Measurements from ENCODE around the gene NRCAM.

Gene NRCAM

DNA sequence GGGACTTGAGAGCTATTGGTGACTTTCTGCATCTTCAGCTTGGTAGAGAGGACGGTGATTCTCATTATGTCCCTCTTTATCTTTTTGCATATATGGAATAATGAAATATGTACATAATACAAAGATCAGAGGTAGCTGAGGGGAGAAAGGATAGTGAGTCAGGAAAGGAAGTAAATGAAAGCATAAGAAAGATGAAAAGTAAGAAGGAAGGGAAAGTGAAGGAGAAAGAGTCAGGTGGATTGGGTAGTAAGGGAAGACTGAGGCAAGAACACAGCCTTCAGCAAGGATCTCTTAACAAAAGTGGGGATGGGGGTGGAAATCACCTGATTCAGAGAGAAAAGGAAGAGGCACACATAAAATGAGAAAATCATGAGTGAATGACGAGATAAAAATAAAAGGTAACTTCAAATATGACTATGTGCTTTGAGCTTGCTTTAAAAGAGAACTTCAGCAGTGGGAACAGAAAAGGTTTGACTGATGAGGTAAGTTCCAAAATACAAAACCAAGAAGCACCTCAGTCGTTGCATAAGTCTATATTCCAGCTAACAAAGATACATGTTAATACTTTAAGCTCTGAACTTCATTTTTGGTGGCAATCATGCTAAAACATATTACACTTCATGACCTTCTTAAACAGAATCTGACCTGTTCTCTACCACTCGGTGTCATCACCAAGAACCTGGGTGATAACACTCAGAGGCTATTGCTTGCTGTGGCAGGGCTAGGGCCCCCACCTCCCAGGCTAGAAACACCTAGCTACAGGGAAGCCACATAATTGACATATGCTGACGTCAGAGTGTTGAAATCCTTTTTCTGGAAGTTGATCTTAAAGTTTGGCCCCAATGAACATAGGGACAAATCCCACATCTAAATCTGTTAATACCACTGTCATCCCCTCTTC lies 32.9 kb downstream of the NRCAM start:
- no peak for DNase-seq

DNA sequence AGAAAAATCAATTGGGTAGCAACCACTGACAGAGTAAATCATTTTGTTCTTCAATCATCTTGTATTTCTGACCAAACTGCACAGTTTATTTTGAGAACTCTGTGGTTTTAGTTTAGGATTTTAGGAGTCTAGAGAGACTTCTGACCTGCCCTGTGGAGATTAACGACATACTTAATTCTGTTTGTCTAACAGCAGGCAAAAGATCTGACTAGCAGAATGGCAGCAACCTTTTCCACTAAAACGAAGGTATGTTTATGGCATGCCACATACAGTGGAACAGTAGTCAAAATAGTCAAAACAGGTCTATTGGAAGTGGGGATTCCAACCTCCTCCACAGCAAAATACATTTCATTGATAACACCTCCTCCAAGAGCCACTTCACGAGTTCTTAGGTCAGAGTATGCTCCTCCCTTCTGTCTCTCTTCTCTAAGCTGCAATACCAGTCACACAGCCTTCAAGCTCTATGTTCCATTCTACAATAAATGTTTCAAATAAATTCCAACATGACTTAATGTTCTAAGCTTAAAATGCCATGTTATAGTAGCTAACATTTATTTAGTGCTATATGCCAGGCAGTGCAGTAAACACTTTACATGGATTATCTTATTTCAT lies 34.4 kb downstream of the NRCAM start:
- no peak for DNase-seq

DNA sequence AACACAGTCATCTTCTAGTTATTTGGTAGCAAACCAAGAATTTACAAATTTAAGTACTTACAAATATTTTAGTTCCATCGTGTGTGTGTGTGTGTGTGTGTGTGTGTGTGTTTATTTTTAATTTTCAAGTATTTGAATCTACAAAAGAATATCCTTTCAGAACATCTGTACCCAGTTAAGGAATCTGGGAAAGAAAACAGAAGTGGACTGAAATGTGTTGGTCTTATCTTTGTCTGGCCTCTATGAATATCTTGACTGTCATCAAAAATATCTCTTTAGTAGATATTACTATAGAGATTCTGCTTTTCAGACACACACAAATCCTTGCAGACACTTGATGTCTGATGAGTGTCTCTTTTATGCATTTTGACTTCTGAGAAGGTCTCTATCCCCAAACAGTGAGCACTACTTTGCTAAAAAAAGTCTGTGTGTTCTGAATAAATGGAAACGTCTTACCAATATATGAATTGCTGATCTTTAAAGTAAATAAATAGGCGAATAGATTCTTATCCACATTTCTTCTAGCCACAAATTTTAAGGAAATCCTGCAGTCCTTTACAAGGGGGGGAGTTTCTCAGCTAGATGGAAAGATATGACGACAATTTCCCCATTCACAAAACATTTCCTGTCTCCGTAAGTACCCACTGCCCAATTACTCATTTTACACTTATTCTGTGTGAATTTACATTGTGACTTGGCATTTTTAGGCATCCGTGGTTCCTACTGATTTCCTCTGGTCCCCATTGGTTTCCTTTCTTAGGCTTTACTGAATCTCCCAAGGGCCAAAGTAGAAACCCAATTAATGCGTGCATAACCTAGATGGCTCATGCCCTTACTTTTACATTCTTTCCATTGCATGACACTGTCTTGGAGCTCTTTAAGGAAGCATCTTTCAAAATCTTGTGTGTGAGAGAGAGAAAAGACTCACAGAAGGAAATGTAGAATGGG lies 36.0 kb downstream of the NRCAM start:
- no peak for DNase-seq

DNA sequence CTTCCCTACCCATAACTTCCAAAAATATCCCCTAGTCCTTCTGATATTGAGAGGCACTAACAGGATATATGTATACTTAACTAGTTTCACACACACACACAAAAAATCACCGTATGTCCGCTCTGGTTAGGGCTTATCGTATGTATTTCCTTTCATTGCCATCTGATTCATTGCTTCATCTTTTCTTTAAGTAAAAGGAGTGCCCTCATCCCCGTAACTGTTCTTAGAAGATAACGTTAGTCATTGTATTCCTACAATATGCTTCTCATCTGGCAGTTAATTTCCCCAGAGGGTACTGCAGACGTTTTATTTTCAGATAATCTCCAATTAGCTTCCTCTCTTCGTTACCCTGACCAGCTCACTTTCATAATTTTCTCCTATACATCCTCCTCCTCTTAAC lies 37.3 kb downstream of the NRCAM start:
- DNase-seq: no peak

DNA sequence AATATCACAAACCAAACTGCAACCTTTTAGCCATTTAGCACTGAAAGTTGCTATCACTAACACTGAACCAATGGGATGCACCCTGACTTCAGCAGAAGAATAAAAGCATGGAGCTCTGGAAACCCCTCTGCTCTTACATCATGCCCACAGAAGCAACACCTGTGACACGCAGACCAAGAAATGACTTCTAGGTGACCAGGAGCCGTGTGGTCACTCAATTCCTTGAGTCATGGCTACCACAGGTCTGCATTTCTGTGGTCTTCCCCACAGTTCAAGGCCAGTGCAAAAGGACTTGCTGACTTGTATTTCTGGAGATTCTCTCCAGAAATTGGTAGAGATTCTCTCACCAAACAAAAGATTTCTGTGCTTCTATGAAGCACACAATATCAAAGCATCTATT lies 38.3 kb downstream of the NRCAM start:
- no peak for DNase-seq

DNA sequence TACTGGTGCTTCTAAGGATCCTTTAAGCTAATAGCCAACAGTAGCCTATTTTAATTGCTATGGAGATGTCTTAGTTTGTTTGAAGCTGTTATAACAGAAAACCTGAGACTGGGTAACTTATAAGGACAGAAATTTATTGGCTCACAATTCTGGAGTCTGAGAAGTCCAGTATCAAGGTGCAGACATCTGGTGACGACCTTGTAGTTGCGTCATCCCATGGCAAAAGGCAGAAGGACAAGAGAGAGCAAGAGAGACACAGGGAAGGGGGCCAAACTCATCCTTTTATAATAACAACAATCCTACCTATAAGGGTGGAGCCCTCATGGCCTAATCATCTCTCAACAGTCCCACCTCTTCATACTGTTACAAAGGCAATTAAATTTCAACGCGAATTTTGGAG lies 39.1 kb downstream of the NRCAM start:
- DNase-seq: no peak

DNA sequence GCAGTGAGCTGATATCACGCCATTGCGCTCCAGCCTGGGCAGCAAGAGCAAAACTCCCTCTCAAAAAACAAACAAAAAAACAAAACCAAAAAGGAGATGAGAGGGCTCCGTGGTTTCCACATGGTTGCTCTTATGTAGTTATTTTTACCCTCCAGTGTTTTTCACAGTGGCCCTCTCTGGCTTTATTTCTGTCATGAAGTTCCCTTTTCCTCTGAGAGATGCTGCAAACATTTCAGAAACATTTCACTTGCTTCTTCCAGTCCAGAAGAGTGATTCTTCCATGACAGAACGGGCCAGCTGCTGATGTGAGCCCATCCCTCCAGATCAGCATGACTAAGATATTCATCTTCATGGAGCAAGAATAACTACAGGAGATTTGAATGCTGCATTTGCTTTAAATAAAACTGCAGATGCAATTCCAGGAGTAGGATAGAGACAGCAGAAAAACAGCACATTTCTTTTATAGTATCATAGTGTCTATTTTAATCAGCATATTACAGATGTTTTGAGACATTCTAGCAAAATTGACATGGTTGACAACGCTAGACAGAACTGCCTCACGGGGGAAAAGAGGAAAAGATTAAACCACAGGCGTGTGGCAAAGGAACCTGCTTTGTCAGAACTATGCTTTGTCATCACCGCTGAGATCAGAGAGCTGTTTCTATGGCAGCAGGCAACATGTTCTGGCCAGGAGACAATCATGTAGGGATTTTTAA lies 40.3 kb downstream of the NRCAM start:
- DNase-seq: peak; percentile 5 to 43

DNA sequence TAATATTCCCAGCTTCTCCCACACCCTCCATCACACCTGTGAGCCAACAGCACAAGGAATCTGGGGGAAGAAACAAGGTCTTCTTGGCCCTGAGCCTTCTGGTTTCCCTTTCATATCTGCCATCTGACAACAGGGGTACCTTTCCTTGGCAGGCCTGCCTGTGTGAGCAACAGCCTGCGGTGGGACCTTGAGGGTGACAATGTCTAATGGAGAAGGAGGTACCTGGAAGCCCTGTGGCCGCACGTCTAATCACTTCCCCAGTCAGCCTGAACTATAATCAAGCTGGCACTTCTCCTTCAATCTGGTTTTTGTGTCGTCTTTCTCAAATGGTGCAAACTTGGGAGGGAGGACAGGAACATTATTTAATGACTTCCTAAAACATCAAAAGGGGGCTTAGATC lies 41.2 kb downstream of the NRCAM start:
- DNase-seq: no peak

DNA sequence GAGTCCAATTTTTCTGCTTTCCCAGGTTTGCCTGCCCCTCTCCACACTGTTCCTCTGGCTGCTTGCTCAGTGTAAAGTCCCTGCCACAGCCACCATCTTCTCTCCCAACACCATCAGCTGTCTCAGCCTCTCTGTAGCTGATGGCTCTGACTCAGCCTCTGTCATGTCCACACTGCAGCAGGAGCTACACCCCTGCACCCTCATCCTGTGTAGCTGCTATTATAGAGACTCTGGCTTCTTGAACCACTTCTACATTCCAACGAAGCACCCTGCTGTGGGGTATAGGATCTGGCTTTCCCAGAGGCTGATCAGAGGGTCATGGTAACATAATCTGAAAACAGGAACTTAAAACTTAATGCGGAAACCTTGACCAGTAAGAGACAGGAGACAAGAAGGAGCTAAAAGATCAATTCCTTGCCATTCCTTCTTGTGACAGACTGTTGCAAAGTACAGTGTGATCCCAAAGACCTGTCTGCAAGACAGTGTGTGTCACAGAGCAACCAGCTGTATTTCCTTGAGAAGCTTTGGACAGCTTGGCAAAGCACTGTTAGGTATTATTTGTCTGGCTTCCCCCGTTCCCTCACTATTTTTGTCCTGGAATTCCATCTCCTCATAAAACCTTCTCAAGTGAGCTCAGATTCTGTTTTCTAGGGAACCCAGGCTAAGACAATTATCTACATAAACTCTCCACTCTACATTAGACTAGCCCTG lies 42.3 kb downstream of the NRCAM start:
- DNase-seq: no peak

DNA sequence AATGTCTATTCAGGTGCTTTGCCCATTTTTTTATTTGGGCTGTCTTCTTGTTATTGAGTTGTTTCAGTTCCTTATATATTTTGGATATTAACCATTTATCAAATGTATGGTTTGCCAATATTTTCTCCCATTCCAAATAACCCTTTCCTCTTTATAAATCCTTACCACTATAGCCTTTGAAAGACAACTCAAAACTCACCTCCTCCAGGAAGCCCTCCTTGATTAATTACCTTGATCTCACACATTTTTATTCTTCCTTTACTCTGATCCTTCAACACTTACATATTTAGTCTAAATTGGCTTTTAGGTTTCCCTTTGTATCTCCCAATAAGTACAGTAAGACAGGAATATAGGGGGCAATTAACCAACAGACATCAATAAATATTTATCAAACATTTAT lies 42.9 kb downstream of the NRCAM start:
- no peak for DNase-seq

DNA sequence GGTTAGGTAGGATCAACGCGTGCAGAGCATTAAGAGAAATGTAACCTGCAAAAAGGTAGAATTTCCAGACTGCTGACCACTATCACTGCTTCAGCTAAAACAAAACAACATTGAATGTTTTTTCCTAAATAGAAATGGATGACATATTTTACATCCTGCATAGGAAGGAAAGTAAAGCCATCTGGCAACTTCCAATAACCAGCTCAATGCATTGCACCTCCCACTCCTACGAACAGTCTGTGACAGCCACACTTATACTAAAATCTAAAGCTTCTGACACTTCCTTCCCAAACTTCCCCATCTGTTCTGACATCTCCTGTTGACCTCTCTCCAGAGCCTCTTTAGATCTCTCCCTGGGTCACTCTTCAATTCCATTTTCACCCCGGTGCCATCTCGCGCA lies 47.1 kb downstream of the NRCAM start:
- no peak for DNase-seq

DNA sequence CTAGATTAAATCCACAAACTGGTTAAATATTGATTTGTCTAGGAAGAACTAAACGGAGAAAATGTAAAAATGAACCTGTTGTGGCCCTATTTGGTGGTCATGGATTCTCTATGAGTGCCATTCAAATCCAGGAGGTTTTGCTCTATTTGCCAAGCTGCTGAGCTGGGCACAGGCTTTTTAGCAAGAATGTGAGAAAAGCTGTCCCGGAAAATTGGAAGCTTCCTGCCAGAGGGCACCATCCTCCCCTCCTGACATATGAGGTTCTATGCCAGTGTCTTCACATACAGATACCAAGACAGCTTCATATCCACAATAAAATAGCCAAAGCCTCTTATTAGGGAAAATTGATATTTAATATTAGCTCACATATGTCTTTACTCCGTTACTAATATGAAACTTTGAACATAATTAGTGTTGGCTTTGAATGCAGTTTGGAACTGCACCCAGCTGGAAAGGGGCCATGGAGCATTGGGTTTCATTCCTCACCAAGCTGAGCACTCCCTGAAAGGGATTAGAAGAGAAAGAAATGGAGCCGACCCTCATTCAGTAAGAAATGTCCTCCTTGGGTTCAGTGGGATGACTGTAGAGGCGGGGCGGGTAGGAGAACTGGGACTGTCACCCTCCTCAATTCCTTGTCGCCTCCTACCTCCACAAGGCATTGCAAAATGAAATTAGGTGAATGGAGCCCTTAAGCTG lies 47.8 kb downstream of the NRCAM start:
- no peak for DNase-seq

DNA sequence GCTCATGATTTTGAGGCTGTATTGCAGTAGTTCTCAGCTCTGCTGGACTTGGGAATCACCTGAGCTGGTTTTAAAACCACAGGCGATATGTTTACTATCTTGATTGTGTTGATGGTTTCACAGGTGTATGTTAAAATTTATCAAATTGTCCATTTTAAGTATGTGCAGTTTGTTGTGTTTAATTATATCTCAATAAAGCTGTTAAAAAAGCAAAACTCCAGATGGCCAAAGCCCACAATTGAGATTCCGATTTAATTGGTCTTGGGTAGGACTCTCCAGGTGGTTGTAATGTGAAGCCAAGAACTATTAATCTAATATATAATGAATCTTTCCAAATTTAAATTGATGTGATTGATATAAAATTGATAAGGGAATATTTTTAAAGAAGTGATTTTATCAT lies 48.6 kb downstream of the NRCAM start:
- DNase-seq: no peak

DNA sequence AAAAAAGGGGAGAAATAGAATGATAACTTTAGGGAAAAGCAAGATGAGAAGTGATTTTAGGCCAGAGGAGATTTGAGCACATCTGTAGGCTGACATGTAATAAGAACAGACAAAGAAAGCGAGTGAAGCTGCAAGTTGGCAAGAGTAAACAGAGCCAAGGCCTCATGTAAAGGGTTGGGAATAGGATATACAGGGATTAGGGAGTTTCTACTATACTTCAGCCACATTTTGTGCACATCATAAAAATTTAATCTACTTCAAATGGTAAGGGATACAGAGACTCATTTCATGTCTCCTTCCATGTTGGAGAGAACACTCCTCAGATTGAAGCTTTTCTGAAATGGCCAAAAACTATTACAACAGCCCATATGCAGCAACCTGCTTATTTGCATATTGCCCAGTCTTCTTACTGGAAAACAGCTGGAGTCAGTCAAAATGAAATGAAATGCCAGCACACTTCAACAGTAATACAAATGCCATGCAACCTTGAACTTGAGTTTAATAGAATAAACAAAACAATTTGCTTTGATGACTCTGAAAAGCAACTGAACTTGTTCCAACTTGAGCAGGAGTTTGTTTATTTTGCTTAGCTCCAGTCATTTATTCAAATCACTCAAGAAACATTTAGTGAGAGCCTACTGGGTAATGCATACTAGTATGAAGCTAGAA lies 49.9 kb downstream of the NRCAM start:
- DNase-seq: no peak

DNA sequence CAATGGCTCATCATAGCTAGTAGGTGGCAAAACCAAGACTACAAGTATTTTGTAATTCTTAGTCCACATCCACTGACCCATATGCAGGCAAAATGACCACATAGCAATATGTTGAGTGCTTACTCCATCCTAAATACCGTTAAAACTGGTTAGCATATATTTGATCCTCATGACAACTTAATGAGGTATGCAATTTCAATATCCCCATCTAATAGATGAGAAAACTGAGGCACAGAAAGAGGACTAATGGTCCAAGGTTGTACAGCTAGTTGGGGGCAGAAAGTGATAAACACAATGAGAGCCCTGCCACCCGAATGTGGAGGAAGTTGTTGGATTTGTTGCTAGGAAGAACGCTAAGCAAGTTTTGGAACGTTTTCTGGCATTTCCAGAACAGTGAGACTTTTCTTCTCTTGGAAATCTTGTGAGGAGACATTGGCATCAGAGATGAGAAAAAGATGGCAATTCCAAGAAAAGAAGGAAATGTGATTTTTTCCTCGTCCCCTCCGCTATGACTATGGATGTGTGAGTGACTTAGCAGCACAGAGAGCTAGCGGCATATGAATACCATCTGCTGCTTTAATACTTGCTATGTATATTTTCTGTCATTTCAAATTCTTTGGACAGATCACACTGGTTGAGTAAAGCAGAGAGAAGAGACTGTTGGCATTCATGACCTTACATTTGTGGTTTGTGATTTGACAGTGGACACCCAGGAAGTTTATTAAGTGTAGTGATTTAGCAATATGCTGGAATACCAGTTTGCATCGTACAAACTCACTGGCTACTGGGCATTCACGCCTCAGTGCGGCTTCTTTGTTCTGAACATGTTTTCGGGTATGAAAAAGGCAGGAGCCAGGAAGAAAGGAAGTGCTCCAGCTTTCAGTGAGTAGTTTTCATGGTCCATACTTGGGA lies 51.5 kb downstream of the NRCAM start:
- no peak for DNase-seq

DNA sequence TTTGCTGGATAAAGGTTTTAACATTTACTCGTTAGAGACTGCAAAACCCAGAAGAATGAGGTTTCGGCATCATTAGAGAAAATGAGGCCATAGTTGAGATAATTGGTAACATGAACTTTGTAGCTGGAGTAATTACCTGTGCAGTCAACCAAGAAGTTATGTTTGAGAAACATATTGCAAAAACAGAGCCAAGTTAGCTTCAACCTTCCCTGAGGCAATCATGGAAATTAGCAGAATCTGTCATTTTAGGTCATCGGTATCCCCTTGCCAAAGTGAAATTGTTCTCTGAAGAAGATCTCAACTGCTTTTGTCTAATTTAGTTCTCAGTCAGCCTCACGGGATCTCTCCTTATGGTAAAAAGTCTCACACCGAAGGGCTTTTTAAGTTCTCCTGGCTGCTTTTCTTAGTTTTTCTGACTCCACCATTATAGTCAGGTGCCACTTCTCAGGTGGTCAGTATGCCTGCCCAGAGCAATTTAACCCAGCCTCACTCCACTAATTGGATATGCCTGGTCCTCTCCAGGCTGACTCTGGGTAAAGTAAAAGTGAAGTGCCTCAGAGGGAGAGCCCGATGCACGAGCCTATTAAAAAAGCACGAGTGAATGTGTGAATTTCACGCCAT lies 52.5 kb downstream of the NRCAM start:
- no peak for DNase-seq

DNA sequence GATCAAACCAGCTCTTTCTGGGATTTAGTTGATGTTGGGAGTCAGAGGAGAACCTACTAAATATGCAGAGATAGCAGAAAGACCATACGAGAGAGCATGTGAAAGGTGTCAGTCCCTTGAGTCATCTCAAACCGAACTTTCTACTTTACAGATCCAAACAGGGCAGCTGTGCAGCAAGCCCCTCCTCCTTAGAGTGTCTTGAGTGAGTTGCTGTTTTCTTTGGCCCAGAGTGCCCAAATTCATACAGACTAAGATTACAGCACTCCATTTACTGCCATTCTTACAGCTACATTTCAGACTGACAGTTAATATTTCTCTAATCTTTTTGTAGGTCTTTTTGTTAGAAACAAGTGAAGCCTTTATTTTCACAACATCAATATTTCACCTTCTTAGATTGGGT lies 53.4 kb downstream of the NRCAM start:
- DNase-seq: no peak

DNA sequence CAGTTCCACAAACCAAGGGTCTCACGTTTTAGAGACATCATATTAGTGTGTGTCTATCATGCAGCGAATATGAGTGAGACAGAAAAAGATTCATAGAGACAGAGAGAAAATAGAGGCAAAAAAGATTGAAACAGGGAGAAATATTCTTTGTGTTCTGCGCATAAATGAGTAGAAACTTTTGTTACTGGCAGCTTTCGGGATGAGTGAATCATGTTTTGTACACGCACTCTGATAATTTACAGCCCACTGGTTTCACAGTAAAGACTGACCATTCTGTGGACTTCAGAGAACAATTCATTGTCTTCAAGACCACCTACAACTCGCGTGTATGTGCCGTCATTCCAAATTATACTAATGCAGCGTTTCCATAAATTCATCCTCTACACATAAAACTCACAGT lies 60.2 kb downstream of the NRCAM start:
- no peak for DNase-seq

DNA sequence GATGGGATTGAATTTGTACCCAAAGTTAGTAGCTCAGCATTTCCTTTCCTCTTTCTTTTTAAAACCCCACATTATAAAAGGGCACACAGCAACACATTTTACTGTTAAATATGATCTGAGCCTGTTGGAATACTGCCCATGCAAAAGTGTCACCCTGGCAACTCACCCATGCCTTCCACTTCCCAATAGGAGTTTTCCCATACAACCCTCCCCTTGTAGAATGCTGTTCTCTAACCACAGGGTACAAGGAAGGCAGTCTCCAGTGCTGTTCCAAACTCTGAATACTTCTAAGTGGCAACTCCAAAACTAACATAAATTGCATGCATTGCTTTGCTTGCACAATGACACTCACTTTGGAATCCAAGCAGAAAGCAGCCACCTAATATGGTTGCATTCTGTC lies 60.8 kb downstream of the NRCAM start:
- DNase-seq: no peak
